Activated CD4-positive, CD25-positive, alpha-beta regulatory T cell treated with anti-CD3 and anti-CD28 coated beads, Interleukin-2, amount 50 U/mL, for 72 hours (primary cell): ENCODE data around the gene TGFBI.

Experiments used
- DNase-seq: peaks from one replicate; pipeline ENCODE4 v3.0.0; 2021

TGFBI gene

GRCh38 chr5:136028782-136029742 lies at the start of gene TGFBI:
TSS of gene TGFBI (plus strand) at chr5:136028988. CDS start at chr5:136029056, 68 bp downstream.
- no peak for DNase-seq

- no peak for DNase-seq
These were observed 49.8 kb upstream of the TGFBI start for GRCh38 chr5:135978993-135979392.

GRCh38 chr5:135979510-135979909 lies 49.3 kb upstream of the TGFBI start:
- no peak for DNase-seq

- no peak for DNase-seq
These were observed 48.2 kb upstream of the TGFBI start for GRCh38 chr5:135980620-135981019.

- DNase-seq: no peak
These were observed 42.8 kb upstream of the TGFBI start for GRCh38 chr5:135985951-135986350.

- DNase-seq: no peak
These were observed 42.4 kb upstream of the TGFBI start for GRCh38 chr5:135986401-135986800.

- no peak for DNase-seq
These were observed 41.8 kb upstream of the TGFBI start for GRCh38 chr5:135986891-135987401.

GRCh38 chr5:135988546-135988945 lies 40.2 kb upstream of the TGFBI start:
- no peak for DNase-seq

- no peak for DNase-seq
These were observed 39.1 kb upstream of the TGFBI start for GRCh38 chr5:135989686-135990085.

GRCh38 chr5:135990528-135991255 lies 38.1 kb upstream of the TGFBI start:
- no peak for DNase-seq

GRCh38 chr5:135991429-135991828 lies 37.4 kb upstream of the TGFBI start:
- DNase-seq: no peak

- DNase-seq: no peak
These were observed 35.4 kb upstream of the TGFBI start for GRCh38 chr5:135993335-135993879.

- DNase-seq: no peak
These were observed 34.7 kb upstream of the TGFBI start for GRCh38 chr5:135993880-135994636.

GRCh38 chr5:135995976-135996375 lies 32.8 kb upstream of the TGFBI start:
- no peak for DNase-seq

GRCh38 chr5:135996611-135997010 lies 32.2 kb upstream of the TGFBI start:
- DNase-seq: no peak

GRCh38 chr5:135997673-135998335 lies 31.0 kb upstream of the TGFBI start:
- DNase-seq: no peak

- no peak for DNase-seq
These were observed 29.9 kb upstream of the TGFBI start for GRCh38 chr5:135998889-135999288.

- DNase-seq: no peak
These were observed 29.2 kb upstream of the TGFBI start for GRCh38 chr5:135999406-136000139.

GRCh38 chr5:136000147-136000546 lies 28.6 kb upstream of the TGFBI start:
- DNase-seq: no peak

GRCh38 chr5:136000932-136001331 lies 27.9 kb upstream of the TGFBI start:
- no peak for DNase-seq

- DNase-seq: no peak
These were observed 27.3 kb upstream of the TGFBI start for GRCh38 chr5:136001466-136001981.
